ENCODE data around the gene CFAP119. TPM values are rescaled to one million over a fixed set of nuclear protein-coding genes. Genes with fewer than 3 reads are reported as not detected.

CFAP119 gene
- polyA plus RNA-seq, 1 donor from 2014 or later = 17.0 TPM

GRCh38 chr16:30722443-30722842 is 39.4 kb downstream of the CFAP119 start:
- no peaks in the 10 kb centered on the region for H3F3A ChIP-seq (ENCODE audit: insufficient read depth, low read length, poor library complexity, severe bottlenecking)
- H4K20me1 ChIP-seq (ENCODE audit: insufficient read depth) = no peaks in the 10 kb centered on the region

DNA sequence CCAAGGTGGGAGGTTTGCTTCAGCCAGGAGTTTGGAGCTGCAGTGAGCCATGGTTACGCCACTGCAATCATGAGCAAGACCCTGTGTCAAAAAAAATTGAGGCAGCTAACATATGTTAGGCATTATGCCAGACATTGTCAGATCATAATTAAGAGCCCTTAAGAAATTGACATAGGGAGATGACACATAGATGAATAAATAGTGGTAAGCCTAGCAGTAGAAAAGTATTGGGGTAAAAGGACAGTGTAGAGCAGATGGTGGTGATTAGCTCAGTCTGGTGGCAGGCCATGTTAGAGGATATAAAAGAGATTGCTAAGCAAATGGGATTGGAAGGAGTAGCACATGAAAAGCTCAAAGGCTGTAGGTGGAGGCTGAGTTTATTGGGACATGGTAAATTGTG is 40.3 kb downstream of the CFAP119 start:
- Histone ChIP-seq H3K27ac (ENCODE audit: low read length) (no peak overlapping the region), H3K9ac (ENCODE audit: low read length) (no peak overlapping the region), H3K27me3 (ENCODE audit: insufficient read depth, low read depth, low read length) (no peaks in the 10 kb centered on the region), H3F3A (ENCODE audit: insufficient read depth, low read length, poor library complexity, severe bottlenecking) (no peaks in the 10 kb centered on the region), H3K9me3 (ENCODE audit: low read length) (no peaks in the 10 kb centered on the region), H3K36me3 (ENCODE audit: insufficient read depth, low read length) (no peaks in the 10 kb centered on the region), H3K9me2 (ENCODE audit: insufficient read depth, low read length) (no peaks in the 10 kb centered on the region), H2AFZ (ENCODE audit: low read depth, low read length) (no peak overlapping the region), H3K4me3 (ENCODE audit: low read length) (no peak overlapping the region), H4K20me1 (ENCODE audit: insufficient read depth) (no peaks in the 10 kb centered on the region), H3K4me2 (ENCODE audit: low read length) (no peak overlapping the region), H3K79me2 (replicated peaks; ENCODE audit: insufficient read depth, low read length) (no peaks in the 10 kb centered on the region)
- TF ChIP-seq EP300 (conservative IDR thresholded peaks at IDR 0.05; ENCODE audit: poor library complexity, severe bottlenecking) = no peak
- no peak for TF ChIP-seq REST (IDR thresholded peaks at IDR 0.05; ENCODE audit: borderline replicate concordance)
- TF ChIP-seq POLR2AphosphoS5 (IDR thresholded peaks at IDR 0.05) = no peak
- TF ChIP-seq CTCF (IDR thresholded peaks at IDR 0.05; ENCODE audit: poor library complexity, severe bottlenecking) = no peak
- TF ChIP-seq MXI1 (conservative IDR thresholded peaks at IDR 0.05; ENCODE audit: poor library complexity, severe bottlenecking) = no peak
- no peak for TF ChIP-seq EZH2 (IDR thresholded peaks at IDR 0.05; ENCODE audit: borderline replicate concordance, insufficient read depth, low read length, poor library complexity, severe bottlenecking)

More at GRCh38 chr16:30722443-30722842, 39.4 kb downstream of the CFAP119 start:
- Histone ChIP-seq H3K4me3 (ENCODE audit: low read length) (no peak overlapping the region), H3K27me3 (ENCODE audit: insufficient read depth, low read depth, low read length) (no peaks in the 10 kb centered on the region), H3K9me2 (ENCODE audit: insufficient read depth, low read length) (no peaks in the 10 kb centered on the region), H3K79me2 (replicated peaks; ENCODE audit: insufficient read depth, low read length) (no peaks in the 10 kb centered on the region), H3K27ac (ENCODE audit: low read length) (no peak overlapping the region), H3K36me3 (ENCODE audit: insufficient read depth, low read length) (no peaks in the 10 kb centered on the region), H3K9me3 (ENCODE audit: low read length) (no peaks in the 10 kb centered on the region), H3K9ac (ENCODE audit: low read length) (no peak overlapping the region), H3K4me2 (ENCODE audit: low read length) (no peak overlapping the region), H2AFZ (ENCODE audit: low read depth, low read length) (no peak overlapping the region)
- no peak for TF ChIP-seq MXI1 (conservative IDR thresholded peaks at IDR 0.05; ENCODE audit: poor library complexity, severe bottlenecking)
- TF ChIP-seq EP300 (conservative IDR thresholded peaks at IDR 0.05; ENCODE audit: poor library complexity, severe bottlenecking) = no peak
- TF ChIP-seq EZH2 (IDR thresholded peaks at IDR 0.05; ENCODE audit: borderline replicate concordance, insufficient read depth, low read length, poor library complexity, severe bottlenecking) = no peak
- TF ChIP-seq CTCF (IDR thresholded peaks at IDR 0.05; ENCODE audit: poor library complexity, severe bottlenecking) = no peak
- TF ChIP-seq RAD21 (conservative IDR thresholded peaks at IDR 0.05) = no peak
- TF ChIP-seq POLR2AphosphoS5 (IDR thresholded peaks at IDR 0.05) = no peak
- TF ChIP-seq TAF1 (IDR thresholded peaks at IDR 0.05; ENCODE audit: low read depth) = no peak
- TF ChIP-seq SMC3 (conservative IDR thresholded peaks at IDR 0.05; ENCODE audit: poor library complexity) = no peak
- no peak for TF ChIP-seq REST (IDR thresholded peaks at IDR 0.05; ENCODE audit: borderline replicate concordance)

Data from neural cell (in vitro differentiated cells).